Measurements from ENCODE around the gene GET3.
"Not testable (repeated sequence)": the region's sequence is repeated elsewhere in the genome, so short reads cannot be mapped to it uniquely, and the experiment has no call there.

Gene GET3

DNA sequence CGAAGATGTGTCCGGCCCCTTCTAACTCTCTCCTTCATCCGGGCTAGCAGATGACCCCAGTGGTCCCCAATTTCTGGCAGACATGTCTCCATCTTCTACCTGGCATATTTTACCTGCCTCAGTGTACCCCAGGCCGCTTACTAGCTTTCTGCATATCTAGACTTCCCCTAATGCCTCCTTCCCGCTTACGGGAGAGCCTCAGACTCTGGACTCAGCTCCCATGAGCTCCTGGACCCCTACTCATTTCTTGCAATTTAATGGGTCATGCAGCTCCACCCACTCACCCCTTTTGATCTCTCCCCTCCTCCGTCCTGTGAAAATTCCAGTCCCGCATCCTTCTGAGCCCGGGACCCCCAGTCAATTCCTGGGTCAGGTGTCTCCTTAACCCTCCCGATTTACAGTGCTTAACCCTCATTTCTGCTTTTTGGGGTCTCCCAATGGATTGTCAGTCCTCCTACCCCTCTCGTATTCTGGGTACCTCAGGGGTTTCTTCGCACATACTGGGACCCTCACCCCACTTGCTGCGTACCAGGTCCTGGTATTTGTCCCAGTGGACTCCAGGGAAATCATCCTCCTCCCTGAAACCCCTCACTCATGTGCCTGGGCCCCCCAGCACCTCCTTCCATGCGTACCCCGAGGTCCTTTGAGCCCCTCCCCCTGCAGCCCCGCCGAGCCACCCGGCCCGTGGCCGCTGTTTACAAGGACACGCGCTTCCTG is 53.5 kb downstream of the GET3 start:
- DNase-seq (ENCODE audit: low read depth in 2 of 3, low spot score in 2 of 3) = no peak

DNA sequence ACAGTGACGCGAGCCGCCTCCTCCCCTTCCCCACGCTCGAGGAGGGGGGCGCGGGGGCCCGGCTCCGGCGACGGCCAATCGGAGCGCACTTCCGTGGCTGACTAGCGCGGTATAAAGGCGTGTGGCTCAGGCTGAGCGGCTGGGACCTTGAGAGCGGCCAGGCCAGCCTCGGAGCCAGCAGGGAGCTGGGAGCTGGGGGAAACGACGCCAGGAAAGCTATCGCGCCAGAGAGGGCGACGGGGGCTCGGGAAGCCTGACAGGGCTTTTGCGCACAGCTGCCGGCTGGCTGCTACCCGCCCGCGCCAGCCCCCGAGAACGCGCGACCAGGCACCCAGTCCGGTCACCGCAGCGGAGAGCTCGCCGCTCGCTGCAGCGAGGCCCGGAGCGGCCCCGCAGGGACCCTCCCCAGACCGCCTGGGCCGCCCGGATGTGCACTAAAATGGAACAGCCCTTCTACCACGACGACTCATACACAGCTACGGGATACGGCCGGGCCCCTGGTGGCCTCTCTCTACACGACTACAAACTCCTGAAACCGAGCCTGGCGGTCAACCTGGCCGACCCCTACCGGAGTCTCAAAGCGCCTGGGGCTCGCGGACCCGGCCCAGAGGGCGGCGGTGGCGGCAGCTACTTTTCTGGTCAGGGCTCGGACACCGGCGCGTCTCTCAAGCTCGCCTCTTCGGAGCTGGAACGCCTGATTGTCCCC is 54.2 kb downstream of the GET3 start, which contains the start of gene JUNB:
Gene JUNB, plus strand, starts transcription at position 142 of the 706 bp plus-strand sequence. Its CDS starts 286 bp downstream, at position 428.
- DNase-seq (ENCODE audit: low read depth in 2 of 3, low spot score in 2 of 3) = peak; percentile 95 to 98 (median 96)

DNA sequence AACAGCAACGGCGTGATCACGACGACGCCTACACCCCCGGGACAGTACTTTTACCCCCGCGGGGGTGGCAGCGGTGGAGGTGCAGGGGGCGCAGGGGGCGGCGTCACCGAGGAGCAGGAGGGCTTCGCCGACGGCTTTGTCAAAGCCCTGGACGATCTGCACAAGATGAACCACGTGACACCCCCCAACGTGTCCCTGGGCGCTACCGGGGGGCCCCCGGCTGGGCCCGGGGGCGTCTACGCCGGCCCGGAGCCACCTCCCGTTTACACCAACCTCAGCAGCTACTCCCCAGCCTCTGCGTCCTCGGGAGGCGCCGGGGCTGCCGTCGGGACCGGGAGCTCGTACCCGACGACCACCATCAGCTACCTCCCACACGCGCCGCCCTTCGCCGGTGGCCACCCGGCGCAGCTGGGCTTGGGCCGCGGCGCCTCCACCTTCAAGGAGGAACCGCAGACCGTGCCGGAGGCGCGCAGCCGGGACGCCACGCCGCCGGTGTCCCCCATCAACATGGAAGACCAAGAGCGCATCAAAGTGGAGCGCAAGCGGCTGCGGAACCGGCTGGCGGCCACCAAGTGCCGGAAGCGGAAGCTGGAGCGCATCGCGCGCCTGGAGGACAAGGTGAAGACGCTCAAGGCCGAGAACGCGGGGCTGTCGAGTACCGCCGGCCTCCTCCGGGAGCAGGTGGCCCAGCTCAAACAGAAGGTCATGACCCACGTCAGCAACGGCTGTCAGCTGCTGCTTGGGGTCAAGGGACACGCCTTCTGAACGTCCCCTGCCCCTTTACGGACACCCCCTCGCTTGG is 55.0 kb downstream of the GET3 start:
- DNase-seq (ENCODE audit: low read depth in 2 of 3, low spot score in 2 of 3) = no peak

GRCh38 chr19:12792853-12793289 is 55.6 kb downstream of the GET3 start:
- DNase-seq (ENCODE audit: low read depth in 2 of 3, low spot score in 2 of 3) = no peak

- DNase-seq (ENCODE audit: low read depth in 2 of 3, low spot score in 2 of 3) = peak; percentile 81 to 96 (median 94)
These were observed 56.2 kb downstream of the GET3 start for GRCh38 chr19:12793290-12794195.

- DNase-seq (ENCODE audit: low read depth in 2 of 3, low spot score in 2 of 3) = no peak
These were observed 57.1 kb downstream of the GET3 start for GRCh38 chr19:12794196-12794941.

- DNase-seq (ENCODE audit: low read depth in 2 of 3, low spot score in 2 of 3) = no peak
These were observed 57.7 kb downstream of the GET3 start for GRCh38 chr19:12794971-12795381.

DNA sequence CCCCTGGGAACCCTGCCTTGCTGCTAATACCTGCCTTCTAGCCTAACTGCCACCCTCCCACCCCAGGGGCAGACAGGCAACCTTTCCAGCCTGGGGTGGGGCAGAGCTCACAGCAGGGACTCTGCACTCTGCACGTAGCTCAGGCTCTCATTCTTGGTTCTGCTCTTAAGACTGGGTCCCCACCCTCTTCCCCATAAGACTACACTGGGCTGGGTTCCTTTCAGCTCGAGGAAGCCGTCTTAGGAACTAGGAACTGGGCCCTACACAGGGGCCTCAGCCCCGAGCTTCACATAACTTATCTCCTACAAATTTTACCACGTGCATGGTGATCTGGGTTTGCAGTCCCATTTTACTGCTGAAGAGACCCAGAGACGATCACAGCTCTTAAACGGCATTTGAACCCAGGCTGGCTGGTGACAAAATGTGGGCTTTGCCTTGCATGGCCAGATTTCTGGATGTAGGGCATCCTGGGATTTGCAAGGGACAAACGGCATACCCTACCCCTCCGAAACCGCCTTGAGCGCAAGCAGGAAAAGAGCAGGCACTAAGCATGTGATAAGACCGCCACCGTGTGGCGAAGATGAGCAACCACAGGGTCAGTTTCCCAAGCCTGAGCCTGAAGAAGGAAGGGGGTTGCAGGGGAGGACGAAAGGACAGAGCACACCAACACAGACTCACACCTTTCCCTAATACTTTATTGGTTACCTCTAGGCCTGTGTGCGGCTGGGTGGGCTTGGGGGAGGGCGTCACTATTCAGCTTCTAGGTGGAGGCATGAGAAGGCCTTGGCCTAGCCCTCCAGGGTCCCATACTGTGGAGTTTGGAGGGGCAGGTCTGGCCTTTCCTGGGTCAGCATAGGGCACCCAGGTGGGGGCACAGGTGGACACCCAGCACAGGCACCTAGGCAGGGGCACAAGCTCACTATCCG is 59.1 kb downstream of the GET3 start:
- DNase-seq (ENCODE audit: low read depth in 2 of 3, low spot score in 2 of 3) = no peak

DNA sequence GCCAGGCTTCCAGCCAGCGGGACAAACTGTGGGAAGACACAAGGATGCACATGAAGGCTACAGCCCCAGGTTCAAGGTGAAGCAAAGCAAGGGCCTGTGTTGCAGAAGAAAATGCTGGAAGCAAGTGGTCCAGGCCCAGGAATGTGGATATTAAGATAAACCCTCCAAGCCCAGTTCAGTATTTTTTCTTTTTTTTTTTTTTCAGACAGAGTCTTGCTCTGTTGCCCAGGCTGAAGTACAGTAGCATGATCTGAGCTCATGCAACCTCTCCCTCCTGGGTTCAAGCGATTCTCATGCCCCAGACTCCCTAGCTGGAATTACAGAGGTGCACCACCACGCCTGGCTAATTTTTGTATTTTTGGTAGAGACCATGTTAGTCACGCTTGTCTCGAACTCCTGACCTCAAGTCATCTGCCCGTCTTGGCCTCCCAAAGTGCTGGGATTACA is 59.9 kb downstream of the GET3 start:
- no peak for DNase-seq (ENCODE audit: low read depth in 2 of 3, low spot score in 2 of 3)

GRCh38 chr19:12797607-12798006 is 60.3 kb downstream of the GET3 start:
- not testable (repeated sequence) for DNase-seq (ENCODE audit: low read depth in 2 of 3, low spot score in 2 of 3)

Data from activated CD8-positive, alpha-beta memory T cell treated with anti-CD3 and anti-CD28 coated beads for 48 hours (primary cell).